Measurements from ENCODE around the gene TSTD2. TPM values are rescaled to one million over a fixed set of nuclear protein-coding genes. Genes with fewer than 3 reads are reported as not detected.

Gene TSTD2
- total RNA-seq, 1 experiment from 2014 or later: 18.0 TPM

DNA sequence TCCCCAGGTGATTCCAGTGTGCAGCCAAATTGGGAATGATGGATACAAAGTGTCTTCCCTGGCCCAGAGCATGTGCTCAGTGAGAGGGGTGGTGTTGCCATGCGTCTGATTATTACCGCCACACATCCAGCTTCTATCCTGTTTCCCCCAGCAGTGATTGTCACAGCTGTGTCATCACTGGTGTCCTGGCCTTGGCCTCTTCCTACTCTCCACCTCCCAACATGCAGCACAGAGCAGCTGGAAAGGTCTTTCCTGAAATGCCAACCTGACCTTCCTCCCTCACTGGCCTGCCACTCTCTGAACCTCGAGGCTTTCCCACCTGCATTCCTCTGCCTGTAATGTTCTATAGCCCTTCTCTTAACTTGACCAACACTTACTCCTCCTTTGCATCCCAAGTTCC, 71.7 kb downstream of the TSTD2 start:
- ChIA-PET CTCF (interaction anchor here (1.1 to 2.2 kb wide), 3 partner anchors 9 to 92 kb away, joined by 3 to 9 read pairs (median 7); no protein-coding TSS in a partner anchor), POLR2A (no interaction called here)
- Mint-ChIP-seq H3K9me3 (ENCODE audit: unreplicated experiment) (no peaks in the 10 kb centered on the region), H3K36me3 (ENCODE audit: insufficient read depth, unreplicated experiment) (no peaks in the 10 kb centered on the region), H3K27me3 (ENCODE audit: insufficient read depth, unreplicated experiment) (peaks cover 19% of the 10 kb centered on the region), H3K27ac (ENCODE audit: low read depth, unreplicated experiment) (no peak overlapping the region), H3K4me3 (ENCODE audit: unreplicated experiment) (no peak overlapping the region), H3K4me1 (ENCODE audit: insufficient read depth, unreplicated experiment) (peaks cover 23% of the 10 kb centered on the region)
- intact Hi-C loops (cut with micrococcal nuclease): no loop called here
- DNase-seq (ENCODE audit: unreplicated experiment): no peak
- TF ChIP-seq, protein P1, sequence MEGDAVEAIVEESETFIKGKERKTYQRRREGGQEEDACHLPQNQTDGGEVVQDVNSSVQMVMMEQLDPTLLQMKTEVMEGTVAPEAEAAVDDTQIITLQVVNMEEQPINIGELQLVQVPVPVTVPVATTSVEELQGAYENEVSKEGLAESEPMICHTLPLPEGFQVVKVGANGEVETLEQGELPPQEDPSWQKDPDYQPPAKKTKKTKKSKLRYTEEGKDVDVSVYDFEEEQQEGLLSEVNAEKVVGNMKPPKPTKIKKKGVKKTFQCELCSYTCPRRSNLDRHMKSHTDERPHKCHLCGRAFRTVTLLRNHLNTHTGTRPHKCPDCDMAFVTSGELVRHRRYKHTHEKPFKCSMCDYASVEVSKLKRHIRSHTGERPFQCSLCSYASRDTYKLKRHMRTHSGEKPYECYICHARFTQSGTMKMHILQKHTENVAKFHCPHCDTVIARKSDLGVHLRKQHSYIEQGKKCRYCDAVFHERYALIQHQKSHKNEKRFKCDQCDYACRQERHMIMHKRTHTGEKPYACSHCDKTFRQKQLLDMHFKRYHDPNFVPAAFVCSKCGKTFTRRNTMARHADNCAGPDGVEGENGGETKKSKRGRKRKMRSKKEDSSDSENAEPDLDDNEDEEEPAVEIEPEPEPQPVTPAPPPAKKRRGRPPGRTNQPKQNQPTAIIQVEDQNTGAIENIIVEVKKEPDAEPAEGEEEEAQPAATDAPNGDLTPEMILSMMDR (IDR thresholded peaks at IDR 0.05; ENCODE audit: unreplicated experiment): no peak
- no TSS peak for BruUV-seq (replicated peaks)

DNA sequence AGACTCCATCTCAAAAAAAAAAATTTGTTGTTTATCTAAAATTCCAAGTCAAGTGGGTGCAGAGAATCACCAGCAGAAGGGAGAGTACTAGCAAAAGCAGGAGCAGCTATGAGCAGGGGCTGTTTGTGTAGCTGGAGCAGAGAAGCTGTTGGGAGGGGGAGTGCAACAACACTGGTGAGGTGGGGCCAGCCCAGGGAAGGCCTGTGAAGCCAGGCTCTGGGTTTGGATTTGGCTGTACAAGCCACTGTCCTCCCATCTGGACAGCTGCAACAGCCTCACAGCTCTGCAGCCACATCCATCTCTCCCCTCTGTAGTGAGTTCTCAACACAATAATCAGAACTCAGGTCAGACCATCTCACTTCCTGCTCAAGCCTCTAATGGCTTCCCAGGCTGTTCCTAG, 72.3 kb downstream of the TSTD2 start:
- intact Hi-C loops (cut with micrococcal nuclease): no loop called here
- POLR2A ChIA-PET: no interaction called here
- H3K4me3 Mint-ChIP-seq (ENCODE audit: unreplicated experiment): no peak overlapping the region
- H3K4me1 Mint-ChIP-seq (ENCODE audit: insufficient read depth, unreplicated experiment): peaks cover 23% of the 10 kb centered on the region
- no peaks in the 10 kb centered on the region for H3K36me3 Mint-ChIP-seq (ENCODE audit: insufficient read depth, unreplicated experiment)
- BruUV-seq (replicated peaks): no TSS peak
- TF ChIP-seq, protein P1 (IDR thresholded peaks at IDR 0.05; ENCODE audit: unreplicated experiment): no peak
- H3K27me3 Mint-ChIP-seq (ENCODE audit: insufficient read depth, unreplicated experiment): peaks cover 24% of the 10 kb centered on the region
- CTCF ChIA-PET: interaction anchor here (1.7 to 2.2 kb wide), 2 partner anchors 38 to 92 kb away, joined by 7 to 9 read pairs; no protein-coding TSS in a partner anchor
- DNase-seq (ENCODE audit: unreplicated experiment): no peak
- H3K27ac Mint-ChIP-seq (ENCODE audit: low read depth, unreplicated experiment): no peak overlapping the region
- H3K9me3 Mint-ChIP-seq (ENCODE audit: unreplicated experiment): no peaks in the 10 kb centered on the region

DNA sequence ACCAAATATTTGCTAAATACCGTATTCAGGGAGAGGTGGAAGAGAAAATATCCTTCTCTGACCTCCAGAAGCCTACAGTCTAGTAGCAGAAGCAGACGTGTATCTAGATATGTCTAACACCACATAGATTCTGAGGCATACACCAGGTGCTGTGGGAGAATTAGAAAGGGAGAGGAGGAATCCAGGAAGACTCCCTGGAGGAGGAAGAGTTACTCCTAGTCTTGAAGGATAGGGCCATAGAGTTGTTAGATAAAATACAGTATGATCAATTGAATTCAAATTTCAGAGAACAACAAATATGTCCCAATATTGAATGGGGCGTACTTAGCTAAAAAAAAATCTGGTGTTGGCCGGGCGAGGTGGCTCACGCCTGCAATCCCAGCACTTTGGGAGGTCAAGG, 73.0 kb downstream of the TSTD2 start:
- CTCF ChIA-PET: no interaction called here
- no peak overlapping the region for H3K27ac Mint-ChIP-seq (ENCODE audit: low read depth, unreplicated experiment)
- BruUV-seq (replicated peaks): no TSS peak

DNA sequence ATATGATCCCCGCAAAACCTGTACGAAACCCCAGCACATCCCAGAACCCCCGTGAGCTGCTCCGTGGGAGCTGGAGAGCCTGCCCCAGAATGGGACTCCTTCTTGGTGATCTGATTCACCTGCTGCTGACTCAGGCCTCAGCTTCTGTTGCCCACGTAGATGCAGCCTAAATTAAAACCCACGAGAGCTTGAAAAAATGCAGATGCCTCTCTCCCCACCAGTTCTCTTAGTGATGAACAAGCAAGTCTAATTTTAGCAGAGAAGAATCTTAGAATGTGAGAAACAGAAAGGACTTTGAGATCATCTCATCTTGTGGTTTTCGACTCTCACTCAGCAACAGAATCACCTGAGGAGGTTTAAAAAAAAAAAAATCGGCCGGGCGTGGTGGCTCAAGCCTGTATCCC, 74.1 kb downstream of the TSTD2 start:
- ChIA-PET CTCF (interaction anchor here (1.3 to 1.8 kb wide), 2 partner anchors 39 to 90 kb away, joined by 5 read pairs; no protein-coding TSS in a partner anchor), POLR2A (interaction anchor here (1.0 kb wide), 1 partner anchor 11 kb away, joined by 3 read pairs; no protein-coding TSS in a partner anchor)
- Mint-ChIP-seq H3K4me1 (ENCODE audit: insufficient read depth, unreplicated experiment) (peaks cover 17% of the 10 kb centered on the region), H3K4me3 (ENCODE audit: unreplicated experiment) (no peak overlapping the region), H3K36me3 (ENCODE audit: insufficient read depth, unreplicated experiment) (no peaks in the 10 kb centered on the region), H3K27ac (ENCODE audit: low read depth, unreplicated experiment) (peak overlapping the region; percentile 66), H3K9me3 (ENCODE audit: unreplicated experiment) (no peaks in the 10 kb centered on the region), H3K27me3 (ENCODE audit: insufficient read depth, unreplicated experiment) (peaks cover 30% of the 10 kb centered on the region)
- no peak for DNase-seq (ENCODE audit: unreplicated experiment)
- no TSS peak for BruUV-seq (replicated peaks)
- intact Hi-C loops (cut with micrococcal nuclease): no loop called here
- TF ChIP-seq, protein P1 (IDR thresholded peaks at IDR 0.05; ENCODE audit: unreplicated experiment): no peak

More for the DNA sequence above, 73.0 kb downstream of the TSTD2 start:
- intact Hi-C loops (cut with micrococcal nuclease): no loop called here
- Mint-ChIP-seq H3K9me3 (ENCODE audit: unreplicated experiment) (no peaks in the 10 kb centered on the region), H3K27me3 (ENCODE audit: insufficient read depth, unreplicated experiment) (peaks cover 24% of the 10 kb centered on the region), H3K36me3 (ENCODE audit: insufficient read depth, unreplicated experiment) (no peaks in the 10 kb centered on the region), H3K4me1 (ENCODE audit: insufficient read depth, unreplicated experiment) (peaks cover 23% of the 10 kb centered on the region), H3K4me3 (ENCODE audit: unreplicated experiment) (no peak overlapping the region)
- DNase-seq (ENCODE audit: unreplicated experiment): no peak
- TF ChIP-seq, protein P1 (IDR thresholded peaks at IDR 0.05; ENCODE audit: unreplicated experiment): no peak
- POLR2A ChIA-PET: no interaction called here

Measured in MCF 10A (cell line).